Left lung (tissue), 10 donors: ENCODE results near the gene CAPN5. TPM values are rescaled to one million over a fixed set of nuclear protein-coding genes. Genes with fewer than 3 reads are reported as not detected.

Experiments
- ATAC-seq: fragments of 200-7000 bp; cut with Tn5 transposase; one replicate; pipeline ENCODE4 v1.9.1; 2020; ENCODE audit warnings: moderate library complexity
- DNase-seq, 4 donors: peaks; one replicate each; pipeline ENCODE4 v3.0.0-alpha.2; 2013 to 2020
- H3K27ac ChIP-seq, 2 donors: fragments of 200-600 bp; sonication (generic) in 1 of 2; one replicate each; pipeline versions ENCODE4 v1.5.0 to v1.8.0; 2020 to 2021
- H3K27me3 ChIP-seq, 2 donors: fragments of 200-600 bp; sonication (generic) in 1 of 2; one replicate each; pipeline versions ENCODE4 v1.5.0 to v1.8.0; 2020 to 2021
- H3K36me3 ChIP-seq, 2 donors: fragments of 200-600 bp; sonication (generic) in 1 of 2; one replicate each; pipeline versions ENCODE4 v1.5.0 to v1.8.0; 2020 to 2021
- H3K4me1 ChIP-seq, 2 donors: fragments of 200-600 bp; one replicate each; pipeline ENCODE4 v1.8.0; 2021
- H3K4me3 ChIP-seq, 2 donors: fragments of 200-600 bp; sonication (generic) in 1 of 2; one replicate each; pipeline versions ENCODE4 v1.5.0 to v1.8.0; 2020 to 2021; ENCODE audit warnings: mild to moderate bottlenecking in 1 of 2
- H3K9me3 ChIP-seq, 2 donors: fragments of 200-600 bp; sonication (generic) in 1 of 2; one replicate each; pipeline versions ENCODE4 v1.5.0 to v1.8.0; 2020 to 2021
- intact Hi-C, 2 donors: fragments of 100-400 bp; cut with DNase I; formaldehyde crosslinking; loops; one replicate each; pipeline versions ENCODE4 v1.11.2 to v1.14.2; 2022
- polyA plus RNA-seq, 6 donors: library from polyadenylated mRNA; unstranded; fragments of 120-200 nt; gene quantifications; one replicate each; pipeline ENCODE4 v1.2.1, GENCODE V29; 2013; ENCODE audit not compliant: insufficient read length in 6 of 6
- total RNA-seq, 2 donors: library from RNA; stranded (reverse); fragmentation: NEBNext Ultra II Directional; extraction: Animal tissue kit (Norgen Biotek cat#: 25700); gene quantifications; one replicate each; pipeline ENCODE4 v1.2.1, GENCODE V29; 2021
- TF ChIP-seq, protein P1 (sequence below), 2 donors: fragments of 200-600 bp; sonication (generic) in 1 of 2; IDR thresholded peaks; one replicate each; pipeline versions ENCODE4 v1.5.0 to v1.8.0; 2021; ENCODE audit warnings: antibody characterized with exemption in 2 of 2
- donor health status: DM: no; HTN: yes; CAD: no.
- donor health status: DM: no; HTN: no; CAD: no.

The CAPN5 gene
- total and polyA plus RNA-seq, 8 donors, result 11.7 to 32.9 (median 24.8) TPM

DNA sequence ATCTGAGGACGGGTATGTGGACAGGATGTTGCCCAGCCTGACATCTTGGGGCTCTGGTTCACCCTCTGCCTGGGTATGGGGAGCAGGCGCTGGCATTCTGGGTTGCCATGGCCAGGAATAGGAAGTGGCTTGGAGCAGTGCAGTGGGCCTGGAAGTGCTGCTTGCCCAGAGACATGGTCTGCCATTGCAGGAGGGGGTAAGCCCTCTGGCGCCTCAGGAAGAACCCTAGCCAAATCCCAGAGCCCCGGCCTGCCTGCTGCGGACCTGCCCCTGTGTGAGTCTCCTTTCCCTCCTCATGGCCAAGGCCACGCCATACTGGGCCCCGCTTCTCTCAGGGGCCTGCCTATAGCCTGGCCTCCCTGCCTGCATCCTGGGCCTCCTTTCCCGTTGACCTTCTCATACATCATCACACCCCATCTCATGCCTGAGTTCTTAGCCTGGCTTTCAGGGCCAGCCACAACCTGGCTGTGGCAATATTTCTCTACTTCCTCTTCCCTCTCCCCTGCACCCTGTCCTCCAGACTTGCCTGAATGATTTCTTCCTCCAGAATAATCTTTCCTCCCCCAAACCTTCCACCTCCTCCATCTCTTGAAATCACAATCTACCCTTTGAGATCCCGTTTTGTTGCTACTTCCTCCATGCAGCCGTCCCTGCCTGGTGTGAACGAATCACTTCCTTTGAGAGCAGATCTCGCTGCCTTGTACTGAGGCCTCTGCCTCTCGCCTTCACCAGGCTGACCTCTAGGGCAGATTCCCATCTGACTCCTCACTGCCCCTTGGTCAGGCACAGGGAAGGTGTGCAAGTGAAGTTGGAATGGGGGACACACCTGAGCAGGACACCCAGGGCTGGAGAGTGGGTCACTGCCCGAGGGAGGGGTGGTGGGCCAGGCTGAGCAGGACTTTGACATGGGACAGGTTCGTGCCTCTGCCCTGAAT lies 5.2 kb downstream of the CAPN5 start:
- ATAC-seq, result no peak
- DNase-seq, result no peak

DNA sequence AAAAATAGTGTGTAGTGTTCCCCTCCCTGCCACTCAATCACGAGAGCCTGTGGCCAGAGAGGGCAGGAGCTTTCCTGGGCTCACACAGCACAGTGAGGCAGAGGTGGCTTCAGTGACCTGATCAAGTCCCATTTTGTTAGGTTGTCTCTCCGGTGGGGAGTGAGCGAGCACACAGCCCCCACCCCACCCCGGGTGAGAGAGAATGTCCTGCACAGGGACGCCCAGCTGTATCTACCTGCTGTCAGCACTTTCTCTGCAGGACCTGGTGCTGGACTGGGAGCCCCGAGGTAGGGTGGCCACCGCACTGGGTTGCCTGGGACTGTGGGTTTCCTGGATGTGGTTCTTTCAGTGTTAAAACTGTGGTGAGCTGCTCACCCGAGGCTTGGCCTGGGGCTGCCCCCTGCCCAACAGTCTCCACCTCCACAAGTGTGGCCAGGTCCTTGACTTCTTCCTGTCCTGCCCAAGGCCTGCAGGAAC lies 6.1 kb downstream of the CAPN5 start:
- no peak for ATAC-seq
- DNase-seq, result no peak
- intact Hi-C loops, result no loop called here
- Histone ChIP-seq H3K9me3 (no peaks in the 10 kb centered on the region), H3K4me3 (no peak overlapping the region), H3K27ac (peak overlapping the region; percentile 55 to 81), H3K36me3 (no peaks in the 10 kb centered on the region), H3K27me3 (no peaks in the 10 kb centered on the region), H3K4me1 (peaks cover 26 to 36% of the 10 kb centered on the region in 2 donors)
- TF ChIP-seq, protein P1, sequence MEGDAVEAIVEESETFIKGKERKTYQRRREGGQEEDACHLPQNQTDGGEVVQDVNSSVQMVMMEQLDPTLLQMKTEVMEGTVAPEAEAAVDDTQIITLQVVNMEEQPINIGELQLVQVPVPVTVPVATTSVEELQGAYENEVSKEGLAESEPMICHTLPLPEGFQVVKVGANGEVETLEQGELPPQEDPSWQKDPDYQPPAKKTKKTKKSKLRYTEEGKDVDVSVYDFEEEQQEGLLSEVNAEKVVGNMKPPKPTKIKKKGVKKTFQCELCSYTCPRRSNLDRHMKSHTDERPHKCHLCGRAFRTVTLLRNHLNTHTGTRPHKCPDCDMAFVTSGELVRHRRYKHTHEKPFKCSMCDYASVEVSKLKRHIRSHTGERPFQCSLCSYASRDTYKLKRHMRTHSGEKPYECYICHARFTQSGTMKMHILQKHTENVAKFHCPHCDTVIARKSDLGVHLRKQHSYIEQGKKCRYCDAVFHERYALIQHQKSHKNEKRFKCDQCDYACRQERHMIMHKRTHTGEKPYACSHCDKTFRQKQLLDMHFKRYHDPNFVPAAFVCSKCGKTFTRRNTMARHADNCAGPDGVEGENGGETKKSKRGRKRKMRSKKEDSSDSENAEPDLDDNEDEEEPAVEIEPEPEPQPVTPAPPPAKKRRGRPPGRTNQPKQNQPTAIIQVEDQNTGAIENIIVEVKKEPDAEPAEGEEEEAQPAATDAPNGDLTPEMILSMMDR (IDR thresholded peaks at IDR 0.05), result no peak

More for the DNA sequence above, 5.2 kb downstream of the CAPN5 start:
- Histone ChIP-seq H3K27ac (no peak overlapping the region), H3K9me3 (no peaks in the 10 kb centered on the region), H3K27me3 (no peaks in the 10 kb centered on the region), H3K4me3 (no peak overlapping the region), H3K4me1 (peaks cover 26 to 40% of the 10 kb centered on the region in 2 donors), H3K36me3 (no peaks in the 10 kb centered on the region)
- intact Hi-C loops, result no loop called here
- TF ChIP-seq, protein P1 (IDR thresholded peaks at IDR 0.05), result no peak

DNA sequence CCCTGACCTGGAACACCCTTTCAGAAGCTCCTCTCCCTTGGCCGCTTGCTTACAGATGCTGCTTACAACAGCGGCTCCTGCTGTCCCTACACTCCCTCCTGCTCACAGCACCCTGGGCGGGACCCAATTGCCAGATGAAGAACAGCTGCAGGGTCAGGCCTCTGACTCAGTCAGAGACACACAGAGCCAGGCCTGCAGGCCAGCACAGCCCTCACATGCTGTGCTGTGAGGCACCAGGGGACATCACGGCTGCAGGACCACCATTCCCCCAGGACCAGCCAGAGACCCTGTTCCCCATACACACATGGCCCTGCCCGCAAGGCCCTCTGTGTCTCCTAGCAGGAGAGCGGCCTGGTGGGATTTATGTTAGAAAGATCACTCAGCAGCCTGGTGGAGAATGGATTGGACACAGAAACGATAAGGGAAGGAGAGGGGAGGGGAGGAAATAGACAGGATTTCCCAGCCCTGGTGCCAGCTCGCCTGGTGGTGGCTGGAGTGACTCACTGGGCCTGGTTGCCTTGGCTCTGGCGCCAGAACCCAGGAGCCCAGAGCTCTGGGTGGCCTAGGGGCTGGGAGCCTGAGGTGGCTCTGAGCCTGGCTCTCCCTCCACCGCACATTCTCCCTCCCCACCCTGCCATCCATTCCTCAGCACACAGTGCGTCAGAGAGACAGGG lies 6.7 kb downstream of the CAPN5 start:
- Histone ChIP-seq H3K9me3 (no peaks in the 10 kb centered on the region), H3K4me3 (no peak overlapping the region), H3K36me3 (no peaks in the 10 kb centered on the region), H3K27me3 (no peaks in the 10 kb centered on the region), H3K4me1 (peaks cover 26 to 35% of the 10 kb centered on the region in 2 donors), H3K27ac (peak overlapping the region; percentile 55 to 81)
- peak; percentile 83 for ATAC-seq
- TF ChIP-seq, protein P1 (IDR thresholded peaks at IDR 0.05), result peak in 1 of 2 donors; percentile 13
- DNase-seq, result peak; percentile 78 to 89 (median 81)
- intact Hi-C loops, result no loop called here

DNA sequence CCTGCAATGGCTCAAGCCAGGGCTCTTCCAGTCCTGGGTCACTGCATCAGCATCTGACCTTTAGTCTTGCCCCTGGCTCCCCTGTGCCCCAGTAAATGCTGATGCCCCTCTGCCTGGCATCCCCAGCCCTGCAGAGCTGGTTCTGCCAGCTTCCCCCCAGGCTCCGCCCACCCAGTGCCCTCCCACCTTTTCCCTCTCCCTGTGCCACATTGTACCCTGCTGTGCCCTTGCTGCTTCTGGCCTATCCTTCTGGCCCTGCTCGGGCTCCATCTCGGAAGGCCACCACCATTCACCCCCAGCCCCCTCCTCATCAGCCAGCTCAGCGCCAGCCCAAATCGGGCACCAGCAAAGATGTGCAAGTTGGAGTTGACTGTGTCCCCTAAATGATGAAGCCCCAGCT lies 7.4 kb downstream of the CAPN5 start:
- no peaks in the 10 kb centered on the region for H3K27me3 ChIP-seq
- no peak overlapping the region for H3K4me3 ChIP-seq
- peak overlapping the region; percentile 55 to 81 for H3K27ac ChIP-seq
- TF ChIP-seq, protein P1 (IDR thresholded peaks at IDR 0.05), result no peak
- DNase-seq (peak in 1 of 4 donors; percentile 60), ATAC-seq (peak; percentile 16)
- peaks cover 26 to 35% of the 10 kb centered on the region in 2 donors for H3K4me1 ChIP-seq
- no peaks in the 10 kb centered on the region for H3K9me3 ChIP-seq
- H3K36me3 ChIP-seq, result no peaks in the 10 kb centered on the region
- intact Hi-C loops, result no loop called here
